PC-9 (cell line): Measurements from ENCODE around the gene SUN1.
"Not testable (repeated sequence)": the region's sequence is repeated elsewhere in the genome, so short reads cannot be mapped to it uniquely, and the experiment has no call there.

ENCODE experiments used
- EZH2 ChIP-seq: fragments of 200-600 bp; sonication (generic); IDR thresholded peaks from 2 replicates; pipeline ENCODE4 v1.8.0; 2017; ENCODE audit warnings: antibody characterized with exemption, low read depth
- TF ChIP-seq, protein P1 (sequence below): fragments of 200-600 bp; sonication (generic); conservative IDR thresholded peaks from 2 replicates; pipeline ENCODE4 v1.6.1; 2017; ENCODE audit warnings: mixed run types, antibody characterized with exemption, mild to moderate bottlenecking, moderate library complexity

DNA sequence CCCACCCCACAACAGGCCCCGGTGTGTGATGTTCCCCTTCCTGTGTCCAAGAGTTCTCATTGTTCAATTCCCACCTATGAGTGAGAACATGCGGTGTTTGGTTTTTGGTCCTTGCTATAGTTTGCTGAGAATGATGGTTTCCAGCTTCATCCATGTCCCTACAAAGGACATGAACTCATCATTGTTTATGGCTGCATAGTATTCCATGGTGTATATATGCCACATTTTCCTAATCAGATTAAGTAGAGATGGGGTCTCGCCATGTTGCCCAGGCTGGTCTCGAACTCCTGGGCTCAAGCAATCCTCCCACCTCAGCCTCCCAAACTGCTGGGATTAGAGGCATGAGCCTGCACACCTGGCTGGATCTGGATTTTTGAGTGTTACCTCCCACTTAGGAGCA lies 28.5 kb upstream of the SUN1 start:
- TF ChIP-seq, protein P1, sequence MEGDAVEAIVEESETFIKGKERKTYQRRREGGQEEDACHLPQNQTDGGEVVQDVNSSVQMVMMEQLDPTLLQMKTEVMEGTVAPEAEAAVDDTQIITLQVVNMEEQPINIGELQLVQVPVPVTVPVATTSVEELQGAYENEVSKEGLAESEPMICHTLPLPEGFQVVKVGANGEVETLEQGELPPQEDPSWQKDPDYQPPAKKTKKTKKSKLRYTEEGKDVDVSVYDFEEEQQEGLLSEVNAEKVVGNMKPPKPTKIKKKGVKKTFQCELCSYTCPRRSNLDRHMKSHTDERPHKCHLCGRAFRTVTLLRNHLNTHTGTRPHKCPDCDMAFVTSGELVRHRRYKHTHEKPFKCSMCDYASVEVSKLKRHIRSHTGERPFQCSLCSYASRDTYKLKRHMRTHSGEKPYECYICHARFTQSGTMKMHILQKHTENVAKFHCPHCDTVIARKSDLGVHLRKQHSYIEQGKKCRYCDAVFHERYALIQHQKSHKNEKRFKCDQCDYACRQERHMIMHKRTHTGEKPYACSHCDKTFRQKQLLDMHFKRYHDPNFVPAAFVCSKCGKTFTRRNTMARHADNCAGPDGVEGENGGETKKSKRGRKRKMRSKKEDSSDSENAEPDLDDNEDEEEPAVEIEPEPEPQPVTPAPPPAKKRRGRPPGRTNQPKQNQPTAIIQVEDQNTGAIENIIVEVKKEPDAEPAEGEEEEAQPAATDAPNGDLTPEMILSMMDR, result not testable (repeated sequence)
- TF ChIP-seq EZH2, result not testable (repeated sequence)
